GM12878 (cell line): ENCODE results near the gene RPL10. TPM values are rescaled to one million over a fixed set of nuclear protein-coding genes. Genes with fewer than 3 reads are reported as not detected.

Experiments used
- ATAC-seq: fragments of 200-7000 bp; cut with Tn5 transposase; 3 replicates; pipeline ENCODE4 v1.9.1; 2020; ENCODE audit warnings: mild to moderate bottlenecking, moderate library complexity
- BruUV-seq: library from RNA; stranded (reverse); fragments of 400-500 nt; replicated peaks from 2 replicates; lab custom pipeline; 2021; lab: Mats Ljungman, UMichigan
- CTCF ChIA-PET: fragments of 300-600 bp; sonication (Branson Sonifier 250); formaldehyde crosslinking; extraction: SDS; loops from one replicate; lab custom pipeline; 2021; ENCODE audit warnings: inconsistent platforms; lab: Yijun Ruan, JAX
- POLR2A ChIA-PET: fragments of 350-600 bp; formaldehyde crosslinking; extraction: SDS; loops from one replicate; lab custom pipeline; 2021; ENCODE audit warnings: inconsistent platforms; lab: Charles Lee
- RAD21 ChIA-PET: fragments of 300-600 bp; sonication (Branson Sonifier 250); formaldehyde crosslinking; loops from one replicate; lab custom pipeline; 2023; ENCODE audit warnings: antibody characterized with exemption; ENCODE audit not compliant: unreplicated experiment; lab: Charles Lee
- SMC1A ChIA-PET: fragments of 300-600 bp; sonication (Branson Sonifier 250); formaldehyde crosslinking; loops from one replicate; lab custom pipeline; 2023; ENCODE audit not compliant: unreplicated experiment, uncharacterized antibody; lab: Charles Lee
- DNase-seq: peaks from one replicate; pipeline ENCODE4 v3.0.0-alpha.2; 2011; ENCODE audit warnings: low read depth, low spot score
- FAIRE-seq: peaks from 3 replicates; lab custom pipeline; 2011; peaks lifted over from hg19 to GRCh38; lab: Jason Lieb, UNC
- H2AFZ ChIP-seq: 2 replicates; pipeline ENCODE4 v1.6.0; 2011; ENCODE audit warnings: low read depth, low read length, control low read depth; ENCODE audit not compliant: control insufficient read depth
- H3K27ac ChIP-seq: 2 replicates; pipeline ENCODE4 v1.5.1; 2011; ENCODE audit warnings: control low read depth; ENCODE audit not compliant: control insufficient read depth, insufficient read depth
- H3K27me3 ChIP-seq, 2 experiments: replicated peaks in 1 of 2; 2 replicates each; pipeline versions ENCODE4 v1.6.0 to v1.6.1; 2011; ENCODE audit warnings: low read length in 1 of 2; ENCODE audit not compliant: control insufficient read depth in 2 of 2, insufficient read depth in 2 of 2
- H3K36me3 ChIP-seq, 2 experiments: 2 replicates each; pipeline ENCODE4 v1.5.1; 2011; ENCODE audit warnings: low read length in 1 of 2; ENCODE audit not compliant: control insufficient read depth in 2 of 2, insufficient read depth in 2 of 2
- H3K4me1 ChIP-seq: 2 replicates; pipeline ENCODE4 v1.6.1; 2011; ENCODE audit warnings: mild to moderate bottlenecking, low read length, moderate library complexity, mixed read lengths; ENCODE audit not compliant: control insufficient read depth, insufficient read depth
- H3K4me2 ChIP-seq: 2 replicates; pipeline ENCODE4 v1.6.0; 2011; ENCODE audit warnings: control low read depth; ENCODE audit not compliant: control insufficient read depth, insufficient read depth
- H3K4me3 ChIP-seq: fragments of 200-600 bp; sonication (generic); 2 replicates; pipeline ENCODE4 v1.5.1; 2016
- H3K79me2 ChIP-seq: 2 replicates; pipeline ENCODE4 v1.6.0; 2011; ENCODE audit warnings: low read length; ENCODE audit not compliant: control insufficient read depth, insufficient read depth
- H3K9ac ChIP-seq: 2 replicates; pipeline ENCODE4 v1.8.0; 2011; ENCODE audit warnings: low read length, control low read depth, mixed read lengths; ENCODE audit not compliant: control insufficient read depth, insufficient read depth
- H3K9me3 ChIP-seq: replicated peaks from 3 replicates; pipeline ENCODE4 v1.5.1; 2011; ENCODE audit warnings: mild to moderate bottlenecking, low read length; ENCODE audit not compliant: control insufficient read depth, insufficient read depth
- H4K20me1 ChIP-seq: 2 replicates; pipeline ENCODE4 v1.6.0; 2011; ENCODE audit not compliant: control insufficient read depth, insufficient read depth
- BRCA1 ChIP-seq: IDR thresholded peaks from 2 replicates; pipeline ENCODE4 v1.6.1; 2011; ENCODE audit warnings: low read depth, low read length, improper control_type of control experiment
- GATAD2B ChIP-seq: fragments of 450-650 bp; conservative IDR thresholded peaks from 2 replicates; pipeline ENCODE4 v1.6.1; 2017; ENCODE audit warnings: low read depth, mild to moderate bottlenecking, moderate library complexity
- IKZF1 ChIP-seq: fragments of 450-650 bp; conservative IDR thresholded peaks from 2 replicates; pipeline ENCODE4 v1.6.1; 2017; ENCODE audit warnings: antibody characterized with exemption, mild to moderate bottlenecking
- MEF2B ChIP-seq: fragments of 450-650 bp; IDR thresholded peaks from 2 replicates; pipeline ENCODE4 v1.6.1; 2018; ENCODE audit warnings: mild to moderate bottlenecking, moderate library complexity; ENCODE audit not compliant: partially characterized antibody, poor library complexity, severe bottlenecking
- MTA2 ChIP-seq: fragments of 450-650 bp; IDR thresholded peaks from 2 replicates; pipeline ENCODE4 v1.6.1; 2016; ENCODE audit warnings: low read depth, mild to moderate bottlenecking, moderate library complexity
- POLR2AphosphoS2 ChIP-seq: IDR thresholded peaks from 2 replicates; pipeline ENCODE4 v1.6.1; 2011; ENCODE audit warnings: low read depth, mild to moderate bottlenecking, low read length, improper control_type of control experiment, moderate library complexity
- WGBS: methylation state at CpG from one replicate; pipeline ENCODE4 v1.1.6; 2016; ENCODE audit warnings: low lambda C conversion rate; ENCODE audit not compliant: insufficient replicate concordance, insufficient coverage; ENCODE audit errors: missing lambda C conversion rate; 5-methylcytosine and 5-hydroxymethylcytosine counted together
- in situ Hi-C: fragments of 300-500 bp; cut with MboI; formaldehyde crosslinking; loops from 9 replicates; pipeline ENCODE4 v1.14.3; 2018; ENCODE audit warnings: mixed read lengths
- intact Hi-C: fragments of 100-400 bp; cut with micrococcal nuclease; formaldehyde crosslinking; loops from one replicate; pipeline ENCODE4 v1.14.2; 2022; ENCODE audit not compliant: unreplicated experiment
- polyA plus RNA-seq, 11 experiments: library from polyadenylated mRNA; depleted of rRNA in 4 of 11; unstranded in 6 of 11; stranded (reverse) in 5 of 11; fragments of >200 nt; fragmentation: Nextera tagmentation in 4 of 11; fragmentation: Illumina TruSeq in 1 of 11; extraction: Ambion mirVana in 4 of 11; extraction: Trizol in 1 of 11; gene quantifications; 1 replicate in 1 of 11; 2 replicates in 10 of 11; pipeline versions ENCODE4 v1.2.1 to v1.2.3, GENCODE V29; 2011 to 2016; ENCODE audit warnings: inconsistent platforms in 2 of 11, missing spikeins in 2 of 11, low read depth in 1 of 11
- total RNA-seq, 4 experiments: library from RNA; depleted of rRNA in 3 of 4; stranded (reverse); fragments of >200 nt in 3 of 4; fragmentation: Illumina TruSeq in 1 of 4; extraction: Trizol in 1 of 4; gene quantifications; 2 replicates each; pipeline versions ENCODE4 v1.2.1 to v1.2.3, GENCODE V29; 2013 to 2021
- TF ChIP-seq, protein P1 (sequence below): fragments of 450-650 bp; IDR thresholded peaks from 2 replicates; pipeline ENCODE4 v1.6.1; 2016; ENCODE audit warnings: mild to moderate bottlenecking, moderate library complexity, borderline replicate concordance
- TF ChIP-seq, protein P2 (sequence below): fragments of 450-650 bp; IDR thresholded peaks from 2 replicates; pipeline ENCODE4 v1.6.1; 2017; ENCODE audit warnings: mild to moderate bottlenecking, low read depth, inconsistent platforms; ENCODE audit not compliant: poor library complexity, severe bottlenecking
- TF ChIP-seq, protein P3 (sequence below): fragments of 450-650 bp; IDR thresholded peaks from 2 replicates; pipeline ENCODE4 v1.6.1; 2016; ENCODE audit warnings: mild to moderate bottlenecking
- TF ChIP-seq, protein P4 (sequence below): IDR thresholded peaks from 2 replicates; pipeline ENCODE4 v1.6.1; 2011; ENCODE audit warnings: borderline replicate concordance, low read depth, mild to moderate bottlenecking, moderate library complexity, low read length; ENCODE audit not compliant: insufficient read depth, poor library complexity, severe bottlenecking
- TF ChIP-seq, protein P5 (sequence below): fragments of 450-650 bp; IDR thresholded peaks from 2 replicates; pipeline ENCODE4 v1.6.1; 2017; ENCODE audit warnings: mild to moderate bottlenecking

The RPL10 gene
- total and polyA plus RNA-seq, 10 of the 15 experiments (the other 5 are each of a cell fraction or from before 2014, with no cell fraction given): 1,938 to 7,222 (median 4,494) TPM

DNA sequence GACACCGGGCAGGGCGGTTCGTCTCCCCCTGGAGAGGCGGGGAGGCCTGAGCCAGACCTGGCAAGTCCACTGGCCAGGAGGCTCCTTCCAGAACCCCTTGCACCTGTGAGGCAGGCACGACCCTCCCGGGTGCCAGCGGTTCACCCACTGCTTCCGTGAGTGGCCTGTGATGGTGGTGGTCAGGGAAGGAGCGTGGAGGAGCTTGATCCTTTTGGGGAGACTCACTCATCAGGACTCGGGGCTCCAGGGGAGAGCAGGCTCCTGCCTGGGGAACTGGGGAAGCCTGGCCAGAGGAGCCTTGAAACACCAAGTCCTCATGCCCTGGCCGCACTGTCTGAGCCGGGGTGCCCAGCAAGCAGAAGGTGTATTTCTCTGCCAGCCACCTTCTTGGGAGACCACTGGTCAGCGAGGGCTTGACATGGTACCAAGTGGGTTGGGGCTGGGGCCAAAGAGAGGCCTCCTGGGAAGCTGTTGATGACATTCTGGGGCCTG is 46.6 kb downstream of the RPL10 start (continued):
- TF ChIP-seq, protein P1, sequence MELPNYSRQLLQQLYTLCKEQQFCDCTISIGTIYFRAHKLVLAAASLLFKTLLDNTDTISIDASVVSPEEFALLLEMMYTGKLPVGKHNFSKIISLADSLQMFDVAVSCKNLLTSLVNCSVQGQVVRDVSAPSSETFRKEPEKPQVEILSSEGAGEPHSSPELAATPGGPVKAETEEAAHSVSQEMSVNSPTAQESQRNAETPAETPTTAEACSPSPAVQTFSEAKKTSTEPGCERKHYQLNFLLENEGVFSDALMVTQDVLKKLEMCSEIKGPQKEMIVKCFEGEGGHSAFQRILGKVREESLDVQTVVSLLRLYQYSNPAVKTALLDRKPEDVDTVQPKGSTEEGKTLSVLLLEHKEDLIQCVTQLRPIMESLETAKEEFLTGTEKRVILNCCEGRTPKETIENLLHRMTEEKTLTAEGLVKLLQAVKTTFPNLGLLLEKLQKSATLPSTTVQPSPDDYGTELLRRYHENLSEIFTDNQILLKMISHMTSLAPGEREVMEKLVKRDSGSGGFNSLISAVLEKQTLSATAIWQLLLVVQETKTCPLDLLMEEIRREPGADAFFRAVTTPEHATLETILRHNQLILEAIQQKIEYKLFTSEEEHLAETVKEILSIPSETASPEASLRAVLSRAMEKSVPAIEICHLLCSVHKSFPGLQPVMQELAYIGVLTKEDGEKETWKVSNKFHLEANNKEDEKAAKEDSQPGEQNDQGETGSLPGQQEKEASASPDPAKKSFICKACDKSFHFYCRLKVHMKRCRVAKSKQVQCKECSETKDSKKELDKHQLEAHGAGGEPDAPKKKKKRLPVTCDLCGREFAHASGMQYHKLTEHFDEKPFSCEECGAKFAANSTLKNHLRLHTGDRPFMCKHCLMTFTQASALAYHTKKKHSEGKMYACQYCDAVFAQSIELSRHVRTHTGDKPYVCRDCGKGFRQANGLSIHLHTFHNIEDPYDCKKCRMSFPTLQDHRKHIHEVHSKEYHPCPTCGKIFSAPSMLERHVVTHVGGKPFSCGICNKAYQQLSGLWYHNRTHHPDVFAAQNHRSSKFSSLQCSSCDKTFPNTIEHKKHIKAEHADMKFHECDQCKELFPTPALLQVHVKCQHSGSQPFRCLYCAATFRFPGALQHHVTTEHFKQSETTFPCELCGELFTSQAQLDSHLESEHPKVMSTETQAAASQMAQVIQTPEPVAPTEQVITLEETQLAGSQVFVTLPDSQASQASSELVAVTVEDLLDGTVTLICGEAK: no peak

DNA sequence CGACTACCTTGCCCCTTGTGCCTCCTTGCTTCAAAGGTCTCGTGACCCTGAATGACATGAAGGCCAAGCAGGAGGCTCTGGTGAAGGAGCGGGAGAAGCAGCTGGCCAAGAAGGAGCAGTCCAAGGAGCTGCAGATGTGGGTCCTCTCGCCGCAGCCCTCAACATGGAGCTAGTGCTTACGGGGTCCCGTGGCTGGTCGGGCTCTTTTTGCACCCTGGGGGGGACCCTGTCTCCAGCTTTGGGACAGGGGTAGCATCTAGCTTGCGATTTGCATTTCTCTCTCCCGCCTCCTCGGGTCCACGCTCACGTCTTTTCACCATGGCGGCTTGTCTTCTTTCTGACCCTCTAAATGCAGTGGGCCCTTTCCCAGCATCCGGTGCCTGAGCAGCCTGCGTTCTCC is 47.6 kb downstream of the RPL10 start:
- Histone ChIP-seq H3K9me3 (no peaks in the 10 kb centered on the region), H2AFZ (no peak overlapping the region), H3K4me3 (no peak overlapping the region), H3K27me3 (no peaks in the 10 kb centered on the region), H3K4me1 (0 out of 2 replicates have a peak, but pooled peaks cover 3% of the 10 kb centered on the region), H3K27ac (no peak overlapping the region), H4K20me1 (no peaks in the 10 kb centered on the region), H3K9ac (no peak overlapping the region), H3K36me3 (peaks cover 0 to 7% of the 10 kb centered on the region in 2 experiments; a peak in 2 of 4 replicates), H3K4me2 (no peak overlapping the region), H3K79me2 (peaks cover 6% of the 10 kb centered on the region)
- ChIA-PET CTCF (no interaction called here), SMC1A (no interaction called here), POLR2A (interaction anchor here (1.0 kb wide), 1 partner anchor 13 kb away, joined by 4 read pairs; no protein-coding TSS in a partner anchor), RAD21 (no interaction called here)
- ATAC-seq: no peak
- FAIRE-seq: no peak
- no TSS peak for BruUV-seq
- no peak for DNase-seq
- in situ Hi-C loops (no loop called here), intact Hi-C loops (no loop called here)
- 75% methylated on average over 16 of the region's 16 CpGs for WGBS
- TF ChIP-seq, protein P2, sequence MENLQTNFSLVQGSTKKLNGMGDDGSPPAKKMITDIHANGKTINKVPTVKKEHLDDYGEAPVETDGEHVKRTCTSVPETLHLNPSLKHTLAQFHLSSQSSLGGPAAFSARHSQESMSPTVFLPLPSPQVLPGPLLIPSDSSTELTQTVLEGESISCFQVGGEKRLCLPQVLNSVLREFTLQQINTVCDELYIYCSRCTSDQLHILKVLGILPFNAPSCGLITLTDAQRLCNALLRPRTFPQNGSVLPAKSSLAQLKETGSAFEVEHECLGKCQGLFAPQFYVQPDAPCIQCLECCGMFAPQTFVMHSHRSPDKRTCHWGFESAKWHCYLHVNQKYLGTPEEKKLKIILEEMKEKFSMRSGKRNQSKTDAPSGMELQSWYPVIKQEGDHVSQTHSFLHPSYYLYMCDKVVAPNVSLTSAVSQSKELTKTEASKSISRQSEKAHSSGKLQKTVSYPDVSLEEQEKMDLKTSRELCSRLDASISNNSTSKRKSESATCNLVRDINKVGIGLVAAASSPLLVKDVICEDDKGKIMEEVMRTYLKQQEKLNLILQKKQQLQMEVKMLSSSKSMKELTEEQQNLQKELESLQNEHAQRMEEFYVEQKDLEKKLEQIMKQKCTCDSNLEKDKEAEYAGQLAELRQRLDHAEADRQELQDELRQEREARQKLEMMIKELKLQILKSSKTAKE: no peak
- TF ChIP-seq, protein P3, sequence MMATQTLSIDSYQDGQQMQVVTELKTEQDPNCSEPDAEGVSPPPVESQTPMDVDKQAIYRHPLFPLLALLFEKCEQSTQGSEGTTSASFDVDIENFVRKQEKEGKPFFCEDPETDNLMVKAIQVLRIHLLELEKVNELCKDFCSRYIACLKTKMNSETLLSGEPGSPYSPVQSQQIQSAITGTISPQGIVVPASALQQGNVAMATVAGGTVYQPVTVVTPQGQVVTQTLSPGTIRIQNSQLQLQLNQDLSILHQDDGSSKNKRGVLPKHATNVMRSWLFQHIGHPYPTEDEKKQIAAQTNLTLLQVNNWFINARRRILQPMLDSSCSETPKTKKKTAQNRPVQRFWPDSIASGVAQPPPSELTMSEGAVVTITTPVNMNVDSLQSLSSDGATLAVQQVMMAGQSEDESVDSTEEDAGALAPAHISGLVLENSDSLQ: no peak
- TF ChIP-seq, protein P4, sequence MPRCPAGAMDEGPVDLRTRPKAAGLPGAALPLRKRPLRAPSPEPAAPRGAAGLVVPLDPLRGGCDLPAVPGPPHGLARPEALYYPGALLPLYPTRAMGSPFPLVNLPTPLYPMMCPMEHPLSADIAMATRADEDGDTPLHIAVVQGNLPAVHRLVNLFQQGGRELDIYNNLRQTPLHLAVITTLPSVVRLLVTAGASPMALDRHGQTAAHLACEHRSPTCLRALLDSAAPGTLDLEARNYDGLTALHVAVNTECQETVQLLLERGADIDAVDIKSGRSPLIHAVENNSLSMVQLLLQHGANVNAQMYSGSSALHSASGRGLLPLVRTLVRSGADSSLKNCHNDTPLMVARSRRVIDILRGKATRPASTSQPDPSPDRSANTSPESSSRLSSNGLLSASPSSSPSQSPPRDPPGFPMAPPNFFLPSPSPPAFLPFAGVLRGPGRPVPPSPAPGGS: no peak
- no peak for TF ChIP-seq MEF2B
- no peak for TF ChIP-seq BRCA1
- no peak for TF ChIP-seq POLR2AphosphoS2
- TF ChIP-seq IKZF1: no peak
- TF ChIP-seq GATAD2B: no peak
- TF ChIP-seq, protein P5, sequence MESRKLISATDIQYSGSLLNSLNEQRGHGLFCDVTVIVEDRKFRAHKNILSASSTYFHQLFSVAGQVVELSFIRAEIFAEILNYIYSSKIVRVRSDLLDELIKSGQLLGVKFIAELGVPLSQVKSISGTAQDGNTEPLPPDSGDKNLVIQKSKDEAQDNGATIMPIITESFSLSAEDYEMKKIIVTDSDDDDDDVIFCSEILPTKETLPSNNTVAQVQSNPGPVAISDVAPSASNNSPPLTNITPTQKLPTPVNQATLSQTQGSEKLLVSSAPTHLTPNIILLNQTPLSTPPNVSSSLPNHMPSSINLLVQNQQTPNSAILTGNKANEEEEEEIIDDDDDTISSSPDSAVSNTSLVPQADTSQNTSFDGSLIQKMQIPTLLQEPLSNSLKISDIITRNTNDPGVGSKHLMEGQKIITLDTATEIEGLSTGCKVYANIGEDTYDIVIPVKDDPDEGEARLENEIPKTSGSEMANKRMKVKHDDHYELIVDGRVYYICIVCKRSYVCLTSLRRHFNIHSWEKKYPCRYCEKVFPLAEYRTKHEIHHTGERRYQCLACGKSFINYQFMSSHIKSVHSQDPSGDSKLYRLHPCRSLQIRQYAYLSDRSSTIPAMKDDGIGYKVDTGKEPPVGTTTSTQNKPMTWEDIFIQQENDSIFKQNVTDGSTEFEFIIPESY: no peak
- TF ChIP-seq MTA2: no peak
